SU-DHL-6 (cell line): ENCODE data around the gene CLEC4E.

Experiments
- EZH2phosphoT487 ChIP-seq: fragments of 200-600 bp; sonication (generic), shearing (Covaris generic); conservative IDR thresholded peaks from 2 replicates; pipeline ENCODE4 v1.6.1; 2018; ENCODE audit warnings: mild to moderate bottlenecking, antibody characterized with exemption, low read length, moderate library complexity, mixed read lengths
- TF ChIP-seq, protein P1 (sequence below): fragments of 200-600 bp; sonication (generic); IDR thresholded peaks from one replicate; pipeline ENCODE4 v1.5.1; 2017; ENCODE audit warnings: antibody characterized with exemption, mild to moderate bottlenecking, low read length, moderate library complexity; ENCODE audit not compliant: insufficient read depth, poor library complexity, severe bottlenecking

DNA sequence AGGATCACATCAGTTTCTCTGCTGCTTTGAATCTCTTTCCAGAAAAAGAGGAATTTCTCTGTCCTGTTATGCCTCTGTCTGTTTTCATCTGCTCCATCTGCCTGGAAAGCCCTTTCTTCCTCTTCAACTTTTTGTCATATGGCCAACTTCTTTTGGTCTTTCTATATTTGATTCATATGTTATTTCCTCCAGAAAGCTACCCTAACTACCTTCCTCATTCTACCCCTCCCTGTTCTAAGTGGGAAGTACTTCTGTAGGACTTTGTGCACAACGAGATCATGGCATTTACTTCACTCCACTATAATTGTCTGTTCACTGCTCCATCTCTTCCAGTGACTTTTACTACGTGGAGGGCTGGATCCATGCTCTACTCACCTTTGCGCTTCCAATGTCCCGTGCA, 21.5 kb downstream of the CLEC4E start:
- TF ChIP-seq, protein P1, sequence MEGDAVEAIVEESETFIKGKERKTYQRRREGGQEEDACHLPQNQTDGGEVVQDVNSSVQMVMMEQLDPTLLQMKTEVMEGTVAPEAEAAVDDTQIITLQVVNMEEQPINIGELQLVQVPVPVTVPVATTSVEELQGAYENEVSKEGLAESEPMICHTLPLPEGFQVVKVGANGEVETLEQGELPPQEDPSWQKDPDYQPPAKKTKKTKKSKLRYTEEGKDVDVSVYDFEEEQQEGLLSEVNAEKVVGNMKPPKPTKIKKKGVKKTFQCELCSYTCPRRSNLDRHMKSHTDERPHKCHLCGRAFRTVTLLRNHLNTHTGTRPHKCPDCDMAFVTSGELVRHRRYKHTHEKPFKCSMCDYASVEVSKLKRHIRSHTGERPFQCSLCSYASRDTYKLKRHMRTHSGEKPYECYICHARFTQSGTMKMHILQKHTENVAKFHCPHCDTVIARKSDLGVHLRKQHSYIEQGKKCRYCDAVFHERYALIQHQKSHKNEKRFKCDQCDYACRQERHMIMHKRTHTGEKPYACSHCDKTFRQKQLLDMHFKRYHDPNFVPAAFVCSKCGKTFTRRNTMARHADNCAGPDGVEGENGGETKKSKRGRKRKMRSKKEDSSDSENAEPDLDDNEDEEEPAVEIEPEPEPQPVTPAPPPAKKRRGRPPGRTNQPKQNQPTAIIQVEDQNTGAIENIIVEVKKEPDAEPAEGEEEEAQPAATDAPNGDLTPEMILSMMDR = no peak
- no peak for TF ChIP-seq EZH2phosphoT487
